Upper lobe of left lung (tissue), 4 donors: Measurements from ENCODE around the gene COBL.

Experiments used
- EP300 ChIP-seq, 4 donors: sonication (generic); formaldehyde crosslinking; IDR thresholded peaks; one replicate each; pipeline ENCODE4 v1.5.1; 2017; ENCODE audit warnings: antibody characterized with exemption in 4 of 4, control low read depth in 2 of 4
- POLR2A ChIP-seq, 4 donors: fragments of 450-650 bp; IDR thresholded peaks; one replicate each; pipeline ENCODE4 v1.5.1; 2016 to 2017; ENCODE audit warnings: antibody characterized with exemption in 4 of 4, mild to moderate bottlenecking in 2 of 4
- TF ChIP-seq, protein P1 (sequence below), 6 experiments: fragments of 450-650 bp in 4 of 6; fragments of 200-600 bp in 2 of 6; sonication (generic) in 2 of 6; IDR thresholded peaks; one replicate each; pipeline ENCODE4 v1.5.1; 2016 to 2019; ENCODE audit warnings: antibody characterized with exemption in 6 of 6

DNA sequence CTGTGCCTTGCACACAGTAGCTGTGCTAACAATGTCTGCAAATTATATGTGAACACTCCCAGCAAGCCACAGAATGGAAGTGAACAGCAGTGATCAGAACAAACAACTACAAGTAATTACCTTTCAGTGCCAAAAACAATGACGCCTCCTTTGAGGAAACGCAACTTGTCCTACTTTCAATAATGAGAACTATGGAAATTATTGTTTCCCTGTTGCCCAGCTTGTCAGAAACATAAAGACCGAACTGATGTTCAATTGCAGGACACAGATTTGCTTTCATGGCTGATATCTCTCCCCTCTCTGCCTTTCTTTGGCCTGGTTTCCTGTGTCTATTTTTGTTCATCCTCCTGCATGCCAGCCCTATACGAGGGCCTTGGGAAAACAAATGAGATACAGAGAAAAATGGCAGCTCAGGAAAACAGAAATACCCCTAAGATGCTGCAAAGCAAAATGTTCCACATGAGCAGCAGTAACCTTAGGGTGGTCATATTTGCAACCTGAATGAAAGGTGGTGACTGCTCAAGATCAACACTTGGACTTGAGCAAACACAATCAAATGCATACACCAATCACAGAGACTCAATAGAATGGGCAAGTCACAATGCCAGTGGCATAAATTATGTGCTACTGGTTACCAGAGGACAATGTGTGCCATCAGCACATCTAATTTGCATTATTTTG is 26.8 kb downstream of the COBL start:
- TF ChIP-seq EP300 (IDR thresholded peaks at IDR 0.05) (no peak), POLR2A (IDR thresholded peaks at IDR 0.05) (no peak)
- TF ChIP-seq, protein P1, sequence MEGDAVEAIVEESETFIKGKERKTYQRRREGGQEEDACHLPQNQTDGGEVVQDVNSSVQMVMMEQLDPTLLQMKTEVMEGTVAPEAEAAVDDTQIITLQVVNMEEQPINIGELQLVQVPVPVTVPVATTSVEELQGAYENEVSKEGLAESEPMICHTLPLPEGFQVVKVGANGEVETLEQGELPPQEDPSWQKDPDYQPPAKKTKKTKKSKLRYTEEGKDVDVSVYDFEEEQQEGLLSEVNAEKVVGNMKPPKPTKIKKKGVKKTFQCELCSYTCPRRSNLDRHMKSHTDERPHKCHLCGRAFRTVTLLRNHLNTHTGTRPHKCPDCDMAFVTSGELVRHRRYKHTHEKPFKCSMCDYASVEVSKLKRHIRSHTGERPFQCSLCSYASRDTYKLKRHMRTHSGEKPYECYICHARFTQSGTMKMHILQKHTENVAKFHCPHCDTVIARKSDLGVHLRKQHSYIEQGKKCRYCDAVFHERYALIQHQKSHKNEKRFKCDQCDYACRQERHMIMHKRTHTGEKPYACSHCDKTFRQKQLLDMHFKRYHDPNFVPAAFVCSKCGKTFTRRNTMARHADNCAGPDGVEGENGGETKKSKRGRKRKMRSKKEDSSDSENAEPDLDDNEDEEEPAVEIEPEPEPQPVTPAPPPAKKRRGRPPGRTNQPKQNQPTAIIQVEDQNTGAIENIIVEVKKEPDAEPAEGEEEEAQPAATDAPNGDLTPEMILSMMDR (IDR thresholded peaks at IDR 0.05), result no peak
